Astrocyte (in vitro differentiated cells and primary cell): ENCODE results near the gene IL10.

Source experiments
- EZH2 ChIP-seq: IDR thresholded peaks from 2 replicates; pipeline ENCODE4 v1.6.1; 2012; ENCODE audit warnings: mild to moderate bottlenecking, low read length, inconsistent platforms; ENCODE audit not compliant: insufficient read depth
- TF ChIP-seq, protein P1 (sequence below): IDR thresholded peaks from 2 replicates; pipeline ENCODE4 v1.5.1; 2011; ENCODE audit warnings: low read depth, mild to moderate bottlenecking, inconsistent platforms, low read length, moderate library complexity; ENCODE audit not compliant: insufficient read depth

DNA sequence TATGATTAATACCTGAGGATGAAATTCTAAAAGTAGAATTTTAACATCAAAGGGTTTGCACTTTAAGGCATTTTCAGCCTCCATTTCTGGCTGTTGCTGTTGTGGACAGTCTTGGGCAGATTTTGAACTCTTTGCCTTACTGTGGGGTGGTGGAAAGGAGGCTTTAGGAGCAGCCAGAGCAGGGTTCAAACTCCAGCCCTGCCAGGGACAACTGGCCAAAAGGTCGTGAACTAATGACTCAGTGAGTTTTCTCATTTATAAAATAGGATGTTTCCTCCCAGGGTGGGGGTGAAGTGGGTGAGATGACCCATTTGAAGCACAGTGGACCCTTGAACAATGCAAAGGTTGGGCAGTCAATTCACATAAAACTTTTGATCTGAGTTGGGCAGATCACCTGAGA, 50.8 kb downstream of the IL10 start:
- TF ChIP-seq, protein P1, sequence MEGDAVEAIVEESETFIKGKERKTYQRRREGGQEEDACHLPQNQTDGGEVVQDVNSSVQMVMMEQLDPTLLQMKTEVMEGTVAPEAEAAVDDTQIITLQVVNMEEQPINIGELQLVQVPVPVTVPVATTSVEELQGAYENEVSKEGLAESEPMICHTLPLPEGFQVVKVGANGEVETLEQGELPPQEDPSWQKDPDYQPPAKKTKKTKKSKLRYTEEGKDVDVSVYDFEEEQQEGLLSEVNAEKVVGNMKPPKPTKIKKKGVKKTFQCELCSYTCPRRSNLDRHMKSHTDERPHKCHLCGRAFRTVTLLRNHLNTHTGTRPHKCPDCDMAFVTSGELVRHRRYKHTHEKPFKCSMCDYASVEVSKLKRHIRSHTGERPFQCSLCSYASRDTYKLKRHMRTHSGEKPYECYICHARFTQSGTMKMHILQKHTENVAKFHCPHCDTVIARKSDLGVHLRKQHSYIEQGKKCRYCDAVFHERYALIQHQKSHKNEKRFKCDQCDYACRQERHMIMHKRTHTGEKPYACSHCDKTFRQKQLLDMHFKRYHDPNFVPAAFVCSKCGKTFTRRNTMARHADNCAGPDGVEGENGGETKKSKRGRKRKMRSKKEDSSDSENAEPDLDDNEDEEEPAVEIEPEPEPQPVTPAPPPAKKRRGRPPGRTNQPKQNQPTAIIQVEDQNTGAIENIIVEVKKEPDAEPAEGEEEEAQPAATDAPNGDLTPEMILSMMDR: no peak
- no peak for TF ChIP-seq EZH2
